Occipital lobe (tissue), 2 donors: ENCODE measurements around the gene HIC2. TPM values are rescaled to one million over a fixed set of nuclear protein-coding genes. Genes with fewer than 3 reads are reported as not detected.
"Not testable (repeated sequence)": the region's sequence is repeated elsewhere in the genome, so short reads cannot be mapped to it uniquely, and the experiment has no call there.

ENCODE experiments used
- DNase-seq: peaks from one replicate; lab custom pipeline; 2025; lab: John Stamatoyannopoulos, UW
- total RNA-seq: library from RNA; depleted of rRNA; stranded (reverse); fragments of >200 nt; gene quantifications from one replicate; pipeline ENCODE4 v1.2.3, GENCODE V29; 2014

The HIC2 gene
- total RNA-seq, 1 donor from 2014 or later: 8.9 TPM

DNA sequence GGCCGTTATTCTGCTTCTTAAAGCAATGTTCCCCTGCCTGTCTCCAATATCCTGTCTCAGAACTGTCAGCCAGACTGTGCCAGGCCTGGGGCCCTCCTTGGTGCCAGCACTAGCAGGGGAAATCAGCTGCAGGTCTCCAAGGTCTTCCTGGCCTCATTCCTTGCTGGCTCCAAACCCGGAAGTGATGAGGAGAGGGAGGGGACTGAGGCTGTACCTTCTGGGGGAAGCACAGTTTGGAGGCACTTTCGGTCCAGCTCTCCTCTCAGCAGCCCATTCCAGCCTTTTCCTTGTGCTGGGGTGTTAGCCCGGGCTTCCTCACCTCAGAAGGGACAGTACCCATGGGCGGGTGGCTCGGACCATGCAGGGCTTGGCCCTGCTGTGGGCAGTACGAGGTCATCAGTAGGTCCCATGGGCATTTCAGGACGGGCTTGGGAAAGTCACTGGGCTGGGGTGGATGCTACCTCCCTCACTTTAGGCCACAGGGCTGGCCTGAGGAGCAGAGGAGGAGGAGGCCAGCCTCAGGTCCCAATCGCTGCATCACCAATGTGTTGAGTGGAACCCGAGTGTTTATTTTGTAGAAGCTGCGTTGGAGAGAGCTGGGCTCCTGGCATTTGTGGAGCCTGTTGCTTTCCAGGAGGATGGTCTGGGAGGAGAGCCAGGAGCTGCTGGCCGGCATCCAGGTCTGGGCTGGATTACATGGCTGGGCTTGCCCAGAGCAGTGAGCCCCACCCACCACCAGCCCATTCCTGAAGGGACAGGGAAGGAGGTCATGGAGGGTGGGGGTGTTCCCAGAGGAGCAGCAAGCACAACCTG is 19.0 kb downstream of the HIC2 start:
- not testable (repeated sequence) for DNase-seq

DNA sequence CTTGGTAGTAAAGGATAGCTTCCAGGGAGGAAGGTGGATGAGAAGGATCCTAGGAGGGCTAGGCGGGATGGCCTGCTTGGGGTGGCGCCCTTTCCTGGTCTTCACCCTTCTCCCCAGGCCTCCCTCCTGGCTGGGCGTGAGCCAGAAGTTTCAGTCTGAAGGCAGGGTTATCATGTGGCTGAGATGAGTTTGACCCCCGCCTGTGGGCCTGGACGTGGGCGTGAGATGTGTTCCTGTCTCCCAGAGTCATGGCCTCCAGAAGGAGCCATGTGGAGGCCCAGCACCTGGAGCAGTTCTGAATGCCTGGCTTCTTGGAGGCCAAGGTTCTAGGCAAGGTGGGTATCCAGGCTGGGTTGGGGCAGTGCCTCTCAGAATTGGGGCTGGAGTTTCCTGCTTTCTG is 20.8 kb downstream of the HIC2 start:
- not testable (repeated sequence) for DNase-seq

GRCh38 chr22:21440018-21440636 is 23.0 kb downstream of the HIC2 start:
- DNase-seq: not testable (repeated sequence)

GRCh38 chr22:21440676-21441075 is 23.5 kb downstream of the HIC2 start:
- DNase-seq: not testable (repeated sequence)

DNA sequence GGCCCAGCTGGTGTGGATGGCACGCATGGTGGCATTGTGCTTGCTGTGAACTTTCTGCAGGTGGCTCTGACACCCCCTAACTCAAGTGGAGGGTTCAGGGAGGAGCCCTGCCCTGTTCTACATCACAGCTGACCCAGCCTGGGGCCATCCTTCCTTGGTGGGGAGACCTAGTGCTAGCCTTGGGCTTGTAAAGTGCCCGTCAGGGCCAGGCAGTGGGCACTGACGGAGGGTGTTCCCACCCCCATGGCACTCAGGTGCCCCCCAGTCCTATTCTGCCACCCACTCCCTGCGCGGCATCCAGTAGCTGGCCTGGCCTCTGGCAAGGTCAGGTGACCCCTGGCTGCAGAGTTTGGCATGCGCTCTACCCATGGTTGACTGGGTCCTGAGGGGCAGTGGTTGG is 24.0 kb downstream of the HIC2 start:
- not testable (repeated sequence) for DNase-seq

- not testable (repeated sequence) for DNase-seq
Measured at GRCh38 chr22:21442123-21442522, 25.0 kb downstream of the HIC2 start.

- not testable (repeated sequence) for DNase-seq
Measured at GRCh38 chr22:21442646-21443045, 25.5 kb downstream of the HIC2 start.

GRCh38 chr22:21443057-21443734 is 26.0 kb downstream of the HIC2 start:
- no peak for DNase-seq

DNA sequence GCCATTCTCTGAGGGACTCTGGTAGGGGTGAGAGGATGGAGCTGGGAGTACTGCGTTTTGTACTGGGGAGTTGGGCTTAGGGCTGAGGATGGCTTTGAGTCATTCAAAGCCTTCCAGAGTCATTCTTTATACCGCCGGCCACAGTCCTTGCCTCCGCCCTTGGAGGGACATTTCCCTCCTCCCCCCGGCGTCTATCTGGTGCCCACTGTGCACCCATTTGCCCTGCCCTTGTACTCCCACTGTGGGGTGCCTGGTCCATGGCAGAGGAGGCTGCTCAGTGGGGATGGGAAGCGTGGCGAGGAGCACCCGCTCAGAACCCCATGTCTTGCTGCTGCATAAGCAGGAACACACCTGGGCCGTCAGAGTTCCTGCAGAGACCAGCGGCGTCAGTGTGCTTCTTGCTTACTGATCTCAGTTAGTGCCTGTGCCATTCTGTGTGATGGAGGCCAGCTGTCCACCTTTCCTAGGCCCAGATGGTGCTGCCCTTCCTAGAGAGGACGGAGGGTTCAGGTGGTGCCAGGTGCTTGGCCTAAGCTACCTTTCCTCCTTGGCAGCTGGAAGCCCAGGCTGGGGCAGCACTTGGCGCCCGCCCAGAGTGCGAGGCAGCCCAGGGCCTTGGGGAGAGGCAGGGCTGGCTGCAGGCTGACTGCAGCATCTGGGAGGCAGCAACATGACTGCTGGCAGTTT is 26.7 kb downstream of the HIC2 start:
- no peak for DNase-seq

DNA sequence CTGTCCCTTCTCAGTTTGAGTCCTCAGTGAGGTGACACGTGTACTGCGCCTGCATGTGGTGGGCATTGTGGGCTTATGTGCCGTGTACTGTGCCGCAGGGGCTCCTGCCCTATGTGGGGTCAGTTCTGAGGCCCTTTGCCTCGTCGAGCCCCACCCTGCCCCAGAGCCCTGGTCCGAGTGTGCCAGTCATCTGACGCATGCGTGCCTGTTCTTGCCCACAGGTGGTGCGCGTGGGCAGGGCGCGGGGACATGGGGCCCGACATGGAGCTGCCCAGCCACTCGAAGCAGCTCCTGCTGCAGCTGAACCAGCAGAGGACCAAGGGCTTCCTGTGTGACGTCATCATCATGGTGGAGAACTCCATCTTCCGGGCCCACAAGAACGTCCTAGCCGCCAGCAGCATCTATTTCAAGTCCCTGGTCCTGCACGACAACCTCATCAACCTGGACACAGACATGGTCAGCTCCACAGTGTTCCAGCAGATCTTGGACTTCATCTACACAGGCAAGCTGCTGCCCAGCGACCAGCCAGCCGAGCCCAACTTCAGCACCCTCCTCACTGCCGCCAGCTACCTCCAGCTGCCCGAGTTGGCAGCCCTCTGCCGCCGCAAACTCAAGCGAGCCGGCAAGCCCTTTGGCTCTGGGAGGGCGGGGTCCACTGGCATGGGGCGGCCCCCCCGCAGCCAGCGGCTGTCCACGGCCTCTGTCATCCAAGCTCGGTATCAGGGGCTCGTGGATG is 27.7 kb downstream of the HIC2 start:
- DNase-seq: no peak

GRCh38 chr22:21445437-21446127 is 28.4 kb downstream of the HIC2 start:
- DNase-seq: no peak

- DNase-seq: no peak
Measured at GRCh38 chr22:21446128-21446826, 29.1 kb downstream of the HIC2 start.

- no peak for DNase-seq
Measured at GRCh38 chr22:21446827-21447690, 29.9 kb downstream of the HIC2 start.

DNA sequence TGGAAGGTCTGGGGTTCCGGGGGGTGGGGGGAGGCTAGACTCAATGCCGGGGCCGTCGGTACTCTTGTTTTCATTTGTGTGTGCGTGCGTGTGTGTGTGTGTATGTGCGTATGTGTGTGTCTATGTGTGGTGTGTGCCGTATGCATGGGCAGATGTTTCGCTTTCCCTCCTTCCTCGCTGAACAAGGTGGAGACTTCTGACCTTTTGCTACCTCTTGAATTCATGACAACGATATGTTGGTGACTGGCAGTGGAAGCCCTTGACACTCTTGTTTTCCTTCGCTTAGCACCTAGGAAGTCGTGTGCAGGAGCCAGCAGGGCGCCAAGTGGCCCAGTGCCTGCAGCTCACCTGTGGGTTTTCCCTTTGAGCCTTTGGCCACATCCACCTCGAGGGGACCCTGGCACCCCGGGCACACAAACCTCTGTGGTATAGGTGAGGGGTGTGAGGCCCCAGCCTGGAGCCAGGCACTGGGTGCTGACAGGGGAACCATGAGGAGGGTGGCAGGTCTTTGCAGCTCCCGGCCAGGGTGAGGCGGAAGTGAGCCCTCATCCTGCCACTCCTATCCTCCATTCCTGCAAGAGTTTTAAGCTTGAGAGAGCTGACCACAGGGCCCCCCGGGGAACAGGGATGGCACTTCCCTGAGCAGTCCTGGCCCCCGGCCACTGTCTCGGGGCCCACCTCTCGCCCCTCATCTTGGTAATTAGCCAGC is 30.7 kb downstream of the HIC2 start:
- no peak for DNase-seq

DNA sequence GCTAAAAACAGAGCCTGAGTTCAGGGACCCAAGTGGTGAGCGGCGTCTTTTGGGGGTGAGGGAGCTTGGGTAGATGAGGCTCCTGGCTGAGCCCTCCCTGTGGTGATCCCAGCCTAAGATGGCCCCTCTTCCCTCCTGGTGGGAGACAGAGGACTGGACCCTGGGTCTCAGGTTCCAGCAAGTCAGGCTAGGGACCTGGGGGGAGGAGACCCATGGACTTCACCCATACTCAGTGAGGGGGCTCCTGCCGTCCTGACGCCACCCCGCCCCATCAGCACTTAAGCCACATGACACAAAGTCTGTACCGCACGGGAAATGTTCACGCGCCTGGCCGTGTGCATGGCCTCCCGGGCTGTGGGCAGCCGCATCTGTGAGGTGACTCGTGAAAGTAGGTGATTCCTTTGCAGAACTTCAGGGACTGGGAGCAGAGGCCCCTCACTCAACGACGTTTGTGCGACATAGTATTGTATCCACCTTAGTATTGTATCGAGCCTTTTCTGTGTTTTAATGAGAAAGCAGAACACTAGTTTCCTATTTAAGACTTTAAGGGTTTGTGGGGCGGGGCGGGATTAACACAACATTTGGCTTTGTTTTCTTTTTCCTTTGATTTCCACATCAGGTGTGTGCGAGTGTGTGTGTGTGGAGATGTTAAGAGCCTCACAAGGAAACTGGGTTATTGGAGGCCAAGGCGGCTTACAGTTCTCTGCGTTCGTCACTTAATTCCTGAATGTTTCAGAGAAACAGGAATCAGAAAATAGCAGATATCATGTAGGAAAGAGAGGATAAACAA is 31.7 kb downstream of the HIC2 start:
- DNase-seq: no peak

- DNase-seq: no peak
Measured at GRCh38 chr22:21449531-21450319, 32.6 kb downstream of the HIC2 start.
